GM19351 (cell line): ENCODE measurements around the gene SESN3.
"Not testable (repeated sequence)": the region's sequence is repeated elsewhere in the genome, so short reads cannot be mapped to it uniquely, and the experiment has no call there.

ENCODE experiments used
- ATAC-seq: cut with Tn5 transposase; IDR thresholded peaks from one replicate; pipeline ENCODE4 v1.9.1; 2021; ENCODE audit warnings: mild to moderate bottlenecking, moderate library complexity; ENCODE audit not compliant: unreplicated experiment

SESN3 gene

DNA sequence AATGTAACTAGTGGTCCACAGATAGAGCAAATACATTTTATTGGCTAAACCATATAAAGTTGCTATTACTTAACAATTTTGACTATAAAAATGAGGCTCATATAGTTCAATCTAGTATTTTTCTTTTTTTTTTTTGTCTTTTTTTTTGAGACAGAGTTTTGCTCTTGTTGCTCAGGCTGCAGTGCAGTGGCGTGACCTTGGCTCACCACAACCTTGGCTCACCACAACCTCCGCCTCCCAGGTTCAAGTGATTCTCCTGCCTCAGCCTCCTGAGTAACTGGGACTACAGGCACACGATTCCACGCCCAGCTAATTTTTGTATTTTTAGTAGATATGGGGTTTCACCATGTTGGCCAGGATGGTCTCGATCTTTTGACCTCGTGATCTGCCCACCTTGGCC is 3.9 kb downstream of the SESN3 start:
- not testable (repeated sequence) for ATAC-seq

DNA sequence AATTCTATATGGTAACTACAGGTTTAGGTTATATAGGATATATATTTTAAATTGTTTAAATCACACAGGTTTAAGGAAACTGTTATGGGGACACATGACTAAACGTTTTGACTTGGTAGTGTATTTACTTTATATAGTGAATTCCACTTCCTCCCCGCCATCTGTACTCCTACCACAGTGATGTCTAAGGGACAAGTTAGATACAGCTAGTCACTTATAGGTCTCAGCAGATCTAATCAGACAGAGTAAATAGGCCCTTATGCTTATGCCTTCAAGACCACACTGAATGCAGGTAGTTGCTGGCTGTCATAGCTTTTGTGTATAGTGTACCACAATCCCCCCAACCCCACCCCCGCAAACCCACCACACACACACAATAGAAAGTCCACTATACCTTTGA is 8.2 kb downstream of the SESN3 start:
- ATAC-seq, result no peak

DNA sequence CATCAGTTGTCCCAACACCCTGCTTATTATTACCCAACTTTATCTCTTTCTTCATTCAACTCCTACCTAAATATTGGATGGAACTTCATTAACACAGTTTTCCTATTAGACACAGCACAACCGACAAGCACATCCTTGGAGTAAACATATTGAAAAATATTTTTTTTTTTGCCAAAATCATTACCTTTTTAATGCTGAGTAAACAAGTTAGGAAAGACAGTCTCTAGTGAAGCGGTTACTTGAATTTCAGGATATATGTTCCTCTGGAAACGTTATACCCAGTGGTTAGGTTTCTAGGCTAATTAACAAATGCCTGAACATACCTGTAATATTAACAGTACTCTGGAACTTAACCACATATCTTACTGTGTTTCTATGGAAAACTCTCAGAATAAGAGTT is 11.4 kb downstream of the SESN3 start:
- ATAC-seq, result no peak

DNA sequence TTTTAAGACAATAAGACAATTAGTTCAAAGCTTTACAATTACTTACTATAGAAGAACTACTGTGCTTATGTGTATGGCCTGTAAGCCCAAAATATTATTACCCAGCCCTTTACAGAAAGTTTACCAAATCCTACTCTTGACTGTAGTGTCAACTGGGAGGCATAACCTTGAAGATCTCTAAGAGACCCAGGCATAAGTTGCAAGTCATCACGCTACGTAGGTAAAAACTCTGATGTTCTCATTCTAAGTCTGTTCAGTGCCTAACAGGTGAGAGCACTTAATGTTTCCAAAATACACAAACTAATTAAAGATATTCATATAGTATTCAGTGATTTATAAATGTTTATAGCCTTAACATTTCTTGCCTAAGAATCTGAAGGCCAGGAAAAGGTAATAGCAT is 12.9 kb downstream of the SESN3 start:
- ATAC-seq, result no peak

DNA sequence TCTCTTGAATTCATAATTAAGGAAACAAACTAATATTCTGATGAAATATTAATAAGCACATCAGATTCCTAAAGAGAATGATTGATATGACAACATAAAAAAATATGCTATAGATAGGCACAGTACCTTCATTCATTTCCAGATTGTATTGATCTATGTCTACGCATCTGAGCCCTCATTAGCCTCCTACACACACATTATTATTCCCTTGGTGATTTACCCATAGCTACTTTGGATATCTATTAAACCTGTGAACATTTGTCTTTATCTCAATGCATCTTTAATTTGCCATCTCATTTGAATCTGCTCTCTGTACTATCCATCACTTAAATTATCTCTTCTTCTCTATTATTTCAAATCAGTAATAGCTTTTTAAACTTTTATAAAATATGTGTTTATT is 18.4 kb downstream of the SESN3 start:
- no peak for ATAC-seq

DNA sequence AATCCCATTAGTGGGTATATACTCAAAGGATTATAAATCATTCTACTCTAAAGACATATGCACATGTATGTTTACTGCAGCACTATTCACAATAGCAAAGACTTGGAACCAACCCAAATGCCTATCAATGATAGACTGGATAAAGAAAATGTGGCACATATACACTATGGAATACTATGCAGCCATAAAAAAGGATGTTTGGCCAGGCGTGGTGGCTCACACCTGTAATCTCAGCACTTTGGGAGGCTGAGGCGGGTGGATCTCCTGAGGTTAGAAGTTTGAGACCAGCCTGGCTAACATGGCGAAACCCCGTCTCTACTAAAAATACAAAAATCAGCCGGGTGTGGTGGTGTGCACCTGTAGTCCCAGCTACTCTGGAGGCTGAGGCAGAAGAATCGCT is 21.5 kb downstream of the SESN3 start:
- not testable (repeated sequence) for ATAC-seq

DNA sequence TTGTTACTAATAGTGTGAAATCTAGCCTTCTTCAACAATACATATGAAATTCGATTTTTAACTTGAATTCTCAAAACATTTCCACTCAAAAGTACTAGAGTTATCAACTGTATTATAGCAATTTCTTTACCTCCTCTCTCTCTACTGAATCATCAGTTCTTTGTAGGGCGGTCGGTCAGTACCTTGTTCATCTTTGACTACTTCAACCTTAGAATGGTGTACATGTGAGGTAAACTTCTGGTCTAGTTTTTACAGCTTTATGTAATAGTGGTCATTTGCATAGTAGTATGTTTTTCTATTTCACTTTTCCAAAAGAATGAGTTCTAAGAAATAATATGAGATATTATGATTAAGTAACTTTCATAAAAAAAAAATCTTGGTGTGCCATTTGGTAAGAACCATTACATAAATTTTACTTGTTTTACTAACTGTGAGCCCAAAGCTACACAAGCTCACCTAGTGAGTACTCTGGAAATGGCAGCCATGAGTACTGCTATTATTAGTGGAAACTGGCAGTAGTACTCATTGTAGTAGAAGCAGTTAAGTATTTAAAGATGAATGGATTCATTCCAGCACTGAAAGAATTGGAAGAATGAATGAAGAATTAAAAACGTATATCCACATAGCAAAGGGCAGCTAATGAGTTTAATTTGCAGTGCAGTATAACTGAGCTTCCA is 30.1 kb downstream of the SESN3 start:
- ATAC-seq, result no peak

DNA sequence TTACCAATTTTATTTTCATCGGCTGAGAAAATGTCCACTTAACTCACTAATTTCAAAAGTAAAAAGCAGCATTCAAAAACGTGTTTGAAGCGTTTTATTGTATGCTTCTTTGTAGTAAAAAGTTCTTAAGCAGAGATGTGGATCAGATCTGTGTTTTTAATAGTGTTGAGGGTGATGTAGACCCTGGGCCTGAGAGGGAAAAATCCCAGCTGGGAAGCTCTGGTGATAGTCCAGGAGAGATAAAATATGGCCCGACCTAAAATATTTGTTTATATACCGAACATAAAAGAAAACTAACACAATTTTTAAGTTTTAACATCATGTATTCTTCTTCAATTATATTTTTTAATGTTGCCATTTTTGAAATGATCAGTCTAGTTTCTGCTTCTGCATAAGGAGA is 35.2 kb downstream of the SESN3 start:
- ATAC-seq, result no peak

DNA sequence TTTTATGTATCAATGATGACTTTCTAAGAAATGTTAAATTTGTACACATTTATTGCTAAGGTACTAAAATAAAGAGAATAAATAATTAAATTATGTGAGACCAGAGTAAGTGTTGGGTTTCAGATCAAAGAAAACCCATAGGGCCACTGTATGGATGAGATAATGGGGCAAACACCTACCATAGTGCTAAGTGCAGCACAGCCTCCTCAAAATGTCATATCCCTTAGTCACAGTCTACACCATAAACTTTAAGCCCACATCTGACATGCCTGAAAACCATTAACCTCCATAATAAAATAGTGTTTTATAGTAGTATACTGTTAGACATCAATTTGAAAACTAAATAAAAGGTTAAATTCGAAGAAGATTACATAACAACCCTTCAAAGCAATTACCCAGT is 37.5 kb downstream of the SESN3 start:
- ATAC-seq, result no peak

DNA sequence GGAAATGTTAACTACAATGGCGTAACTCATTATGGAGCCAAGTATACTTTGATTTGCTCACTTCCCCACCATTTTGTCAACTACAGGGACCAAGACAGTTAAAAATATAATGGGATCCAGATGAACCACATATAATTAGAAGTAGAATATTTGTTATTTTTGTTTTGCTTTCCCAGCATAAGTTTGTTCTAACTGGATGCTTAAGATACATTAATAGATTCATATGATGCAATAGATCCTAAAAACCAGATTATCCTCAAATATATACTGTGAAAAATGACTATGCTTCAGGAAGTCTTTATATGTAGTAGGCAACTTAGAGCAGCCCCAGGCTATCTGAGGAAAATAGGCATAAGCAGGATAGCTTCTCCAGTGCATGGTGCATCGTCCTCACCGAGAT is 38.3 kb downstream of the SESN3 start:
- no peak for ATAC-seq

DNA sequence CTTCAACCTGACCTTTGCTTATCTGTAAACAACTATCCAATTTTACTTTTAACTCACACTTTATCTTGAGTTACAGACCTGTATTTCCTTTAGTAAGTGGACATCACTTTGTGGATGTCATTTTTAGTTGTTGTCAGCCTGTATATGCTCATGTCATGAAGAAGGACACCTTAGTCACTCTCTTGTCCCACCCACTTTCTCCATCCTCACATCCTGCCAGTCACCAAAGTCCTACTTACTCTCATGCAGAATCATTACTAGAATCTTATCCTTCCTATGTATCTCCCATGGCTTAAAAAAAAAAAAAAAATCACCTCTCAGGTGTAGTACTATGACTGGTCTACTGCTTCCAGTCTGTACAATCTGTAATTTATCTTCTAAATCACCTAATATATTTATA is 43.3 kb downstream of the SESN3 start:
- no peak for ATAC-seq

DNA sequence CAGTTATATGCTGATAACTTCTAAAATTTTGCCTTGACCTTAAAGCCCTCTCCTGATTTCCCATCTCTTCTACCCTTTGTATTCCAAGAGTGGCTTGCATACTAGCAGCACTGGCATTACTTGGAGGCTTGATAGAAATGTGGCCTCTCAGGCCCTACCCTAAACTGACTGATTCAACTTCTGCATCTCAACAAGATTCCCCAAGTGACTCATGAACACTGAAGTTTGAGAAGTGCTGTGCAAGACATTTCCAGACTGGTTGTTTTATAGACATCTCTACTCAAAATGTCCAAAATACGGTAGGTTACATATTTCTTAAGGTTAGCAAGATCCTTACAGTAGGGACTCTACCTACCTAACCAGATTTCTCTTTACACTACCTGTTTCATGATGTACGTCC is 48.6 kb downstream of the SESN3 start:
- no peak for ATAC-seq

DNA sequence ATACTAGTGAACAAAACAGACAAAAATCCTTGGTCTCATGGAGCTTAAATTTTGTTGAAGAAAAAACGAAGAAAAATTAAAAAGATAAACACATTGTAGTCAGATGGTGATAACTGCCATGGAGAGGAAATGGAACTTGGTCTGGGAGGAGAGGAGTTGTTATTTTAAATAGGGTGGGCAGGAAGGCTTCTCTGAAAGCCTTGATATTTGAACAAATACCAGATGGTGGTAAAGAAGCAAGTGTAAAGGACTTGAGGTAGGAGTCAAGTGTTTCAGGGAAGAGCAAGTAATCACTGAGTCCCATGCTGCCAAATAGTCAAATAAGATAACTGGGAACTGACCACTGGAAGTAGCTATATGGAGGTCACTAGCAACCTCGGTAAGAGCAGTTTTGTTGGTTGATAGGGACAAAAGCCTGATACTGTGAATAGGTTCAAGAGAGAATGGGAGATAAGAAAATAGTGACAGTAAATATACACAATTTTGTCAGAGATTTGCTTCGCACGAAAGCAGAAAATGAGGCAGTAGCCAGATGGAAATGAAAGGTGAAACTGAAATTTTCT is 55.1 kb downstream of the SESN3 start:
- no peak for ATAC-seq

DNA sequence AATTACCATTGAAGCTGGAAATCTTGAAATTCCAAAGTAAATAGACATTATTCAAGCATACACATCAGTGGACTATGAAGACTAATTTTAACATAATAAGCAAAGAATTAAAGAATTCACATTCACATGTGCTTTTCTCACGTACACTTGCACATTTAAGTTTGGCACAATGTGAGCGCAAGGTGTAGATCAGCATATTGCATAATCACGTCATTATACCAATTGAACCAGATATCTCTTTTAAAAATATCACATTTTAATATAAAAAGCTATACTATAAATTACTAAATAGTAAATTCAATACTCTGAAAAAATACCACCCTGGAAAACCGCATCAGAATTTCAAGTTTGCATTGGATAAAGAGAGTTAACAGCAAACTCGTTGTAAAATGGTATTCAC is 60.7 kb downstream of the SESN3 start:
- ATAC-seq, result no peak

DNA sequence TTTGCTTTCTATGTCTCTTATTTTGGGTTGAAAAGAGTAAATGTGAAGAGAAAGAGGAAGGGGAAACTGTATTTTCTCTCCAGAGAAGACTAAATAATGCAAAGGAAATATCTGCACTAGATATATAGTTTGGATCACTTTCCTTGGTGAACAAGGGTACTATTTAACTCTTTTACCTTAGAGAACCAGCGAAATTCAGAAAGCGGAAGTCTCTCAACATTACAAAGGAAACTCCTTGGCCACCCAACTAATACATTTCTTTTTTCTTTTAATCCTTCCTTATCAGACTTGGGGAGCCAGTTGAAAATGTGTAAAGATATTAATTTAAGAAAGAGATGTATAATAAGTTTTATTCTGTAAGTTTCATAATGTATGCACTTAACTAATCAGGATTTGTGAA is 64.2 kb downstream of the SESN3 start:
- ATAC-seq, result no peak

DNA sequence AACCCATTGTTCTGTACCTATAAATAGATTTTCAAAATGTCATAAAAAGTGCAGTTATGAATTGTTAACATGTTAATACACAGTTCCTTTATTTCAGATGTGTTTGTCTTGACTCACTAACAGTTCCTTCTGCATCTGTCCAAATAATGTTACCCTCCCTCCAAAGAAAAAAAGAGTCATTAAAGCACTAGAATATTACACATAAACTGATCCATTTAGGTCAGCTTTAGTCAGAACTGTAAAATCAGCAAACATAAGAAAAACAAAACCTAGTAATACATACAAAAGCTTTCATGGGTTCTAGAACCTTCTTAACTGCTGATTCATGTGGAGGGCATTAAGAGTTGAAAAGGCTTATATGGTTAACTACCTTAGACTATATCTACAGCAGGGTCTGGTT is 65.4 kb downstream of the SESN3 start:
- no peak for ATAC-seq

DNA sequence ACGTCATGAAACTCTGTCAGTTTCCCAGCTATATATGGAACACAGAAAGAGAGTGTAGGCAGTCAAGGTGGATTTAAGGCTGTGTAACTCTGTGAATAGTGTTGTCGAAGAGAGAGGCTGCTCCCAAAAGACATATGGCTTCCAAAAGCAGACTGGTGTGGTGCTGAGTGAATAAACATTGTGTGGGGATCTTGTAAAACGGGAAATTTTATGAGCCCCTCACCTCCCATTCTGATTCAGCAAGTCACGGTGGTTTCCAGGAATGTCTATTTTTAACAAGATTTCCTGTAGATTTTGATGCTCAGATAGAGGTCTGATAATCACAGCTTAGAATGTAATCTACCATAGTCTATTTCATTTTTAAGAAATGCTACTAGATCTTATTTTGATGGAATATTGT is 67.9 kb downstream of the SESN3 start:
- no peak for ATAC-seq

DNA sequence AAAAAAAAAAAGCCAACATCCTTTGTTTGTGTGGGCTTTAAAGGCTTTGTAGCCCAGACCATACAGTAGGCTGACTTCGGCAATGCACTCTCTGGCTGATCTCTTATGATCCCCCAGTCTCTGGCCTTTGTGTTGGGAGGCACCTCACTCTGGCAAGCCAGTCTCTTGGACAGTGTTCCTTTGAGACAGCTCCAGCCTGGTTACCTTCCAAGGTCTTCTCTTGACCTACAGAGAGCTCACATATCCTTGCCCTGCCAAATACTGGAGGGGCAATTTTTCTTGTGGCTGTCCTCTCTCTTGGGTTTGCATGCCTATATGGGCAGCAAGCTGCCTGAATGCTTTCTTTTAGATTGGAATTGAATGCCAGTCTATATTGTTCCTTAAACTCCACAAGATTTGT is 69.8 kb downstream of the SESN3 start:
- ATAC-seq, result no peak

DNA sequence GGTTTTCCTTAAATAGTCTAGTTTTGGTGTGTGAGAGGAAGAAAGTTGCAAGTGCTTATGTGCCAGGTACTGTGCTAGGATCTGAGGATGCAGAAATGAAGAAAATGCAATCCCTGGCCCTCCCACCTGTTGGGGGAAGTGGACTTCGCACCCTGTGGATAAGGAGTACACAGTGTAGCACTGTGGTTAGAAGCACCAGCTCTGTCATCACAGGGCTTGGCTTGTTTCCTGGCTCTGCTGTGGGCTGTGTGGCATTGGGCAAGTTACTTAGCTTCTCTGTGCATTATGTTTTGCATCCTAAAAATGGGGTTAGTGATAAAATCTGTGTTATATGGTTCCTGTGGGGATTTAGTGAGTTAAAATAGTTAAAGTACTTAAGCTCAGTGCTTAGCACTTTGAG is 73.2 kb downstream of the SESN3 start:
- ATAC-seq, result no peak

DNA sequence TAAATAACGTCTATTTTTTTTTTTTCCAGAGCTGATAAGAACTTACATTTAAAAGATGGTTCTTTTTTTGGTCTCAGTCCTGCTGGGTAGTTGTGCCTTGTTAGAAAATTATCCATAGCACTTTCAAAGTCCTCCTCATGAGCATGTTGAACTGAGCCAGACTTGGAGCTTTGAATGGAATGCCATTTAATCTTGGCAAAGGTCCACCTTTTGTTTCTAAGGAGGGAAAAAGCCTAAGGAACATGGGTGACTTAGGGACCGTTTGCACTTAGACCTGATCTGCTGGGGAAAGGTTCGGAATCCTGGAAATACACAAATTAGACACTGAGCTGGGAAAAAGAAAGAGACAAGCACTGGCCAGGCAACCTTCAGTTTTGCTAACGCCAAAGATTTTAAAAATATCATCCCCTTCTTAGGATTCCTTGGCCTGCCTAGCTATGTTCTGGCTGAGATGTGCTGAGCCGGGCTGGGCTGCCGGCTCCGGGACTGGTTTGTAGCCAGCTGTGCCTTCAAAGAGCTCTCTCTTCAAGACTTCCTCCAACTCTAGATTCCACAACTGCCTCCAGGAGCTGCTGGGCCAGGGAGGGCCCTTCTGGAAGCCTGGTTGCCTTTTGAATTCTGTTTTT is 74.0 kb downstream of the SESN3 start:
- ATAC-seq, result no peak

DNA sequence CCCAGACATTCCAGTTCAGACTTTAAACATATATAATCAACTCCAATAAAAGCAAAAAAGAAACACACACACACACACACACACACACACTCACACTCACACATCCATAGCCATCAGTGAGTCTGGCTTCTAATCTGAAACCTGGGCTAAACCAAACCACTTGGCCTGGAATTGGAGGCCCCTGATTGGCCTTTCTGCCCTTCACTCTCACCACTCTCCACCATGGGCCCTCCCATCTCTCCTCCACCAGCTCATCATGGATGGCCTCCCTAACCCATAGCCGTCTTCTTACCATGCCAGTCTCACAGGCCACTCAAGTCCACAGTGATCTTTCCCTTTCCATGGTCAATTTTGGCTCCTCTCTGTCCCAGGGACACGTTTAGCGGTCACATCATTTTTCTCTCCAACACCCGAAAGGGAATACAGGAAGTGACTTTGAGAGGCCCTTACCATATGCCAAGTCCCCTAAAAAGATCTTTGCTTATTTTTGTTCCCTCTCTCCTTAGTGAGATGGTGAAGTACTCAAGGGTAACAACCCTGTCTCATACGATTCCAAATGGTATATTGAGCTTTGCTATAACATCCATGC is 74.8 kb downstream of the SESN3 start:
- ATAC-seq, result no peak

DNA sequence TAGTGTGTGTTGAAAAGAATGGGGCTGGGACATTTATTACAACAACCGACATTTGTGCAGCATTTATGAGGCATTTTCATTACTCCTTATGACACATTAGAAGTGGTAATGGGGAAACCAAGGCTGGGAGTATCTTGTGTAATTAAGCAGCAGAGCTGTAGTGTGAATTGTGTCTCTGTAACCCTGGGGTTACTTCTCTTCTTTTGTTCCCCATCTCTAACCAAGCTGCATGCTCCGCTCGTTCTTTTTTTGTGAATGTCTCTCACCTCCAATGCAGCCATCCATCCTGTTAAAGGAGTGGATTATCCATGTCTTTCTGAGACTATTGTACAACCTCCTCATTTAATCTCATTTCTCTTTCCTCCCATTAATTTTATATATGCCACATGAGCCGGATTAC is 75.6 kb downstream of the SESN3 start:
- no peak for ATAC-seq
